Measurements from ENCODE around the gene CRACR2B.

CRACR2B gene

GRCh38 chr11:837189-837989 lies 9.7 kb downstream of the CRACR2B start:
- H3K4me3 ChIP-seq (ENCODE audit: low read depth, low read length) = no peak overlapping the region
- H3K27ac ChIP-seq (ENCODE audit: low read depth, low read length) = no peak overlapping the region
- peaks cover 45% of the 10 kb centered on the region for H3K36me3 ChIP-seq (ENCODE audit: control insufficient read depth, insufficient read depth, low read length)
- peaks cover 36% of the 10 kb centered on the region for H3K4me1 ChIP-seq (ENCODE audit: control insufficient read depth, insufficient read depth, low read length)
- no peaks in the 10 kb centered on the region for H3K9me3 ChIP-seq (ENCODE audit: control insufficient read depth, insufficient read depth, low read depth, low read length)
- peaks cover 2% of the 10 kb centered on the region for H3K27me3 ChIP-seq (ENCODE audit: control insufficient read depth, insufficient read depth, low read length)
- no peak overlapping the region for H3K9ac ChIP-seq (ENCODE audit: low read length)

DNA sequence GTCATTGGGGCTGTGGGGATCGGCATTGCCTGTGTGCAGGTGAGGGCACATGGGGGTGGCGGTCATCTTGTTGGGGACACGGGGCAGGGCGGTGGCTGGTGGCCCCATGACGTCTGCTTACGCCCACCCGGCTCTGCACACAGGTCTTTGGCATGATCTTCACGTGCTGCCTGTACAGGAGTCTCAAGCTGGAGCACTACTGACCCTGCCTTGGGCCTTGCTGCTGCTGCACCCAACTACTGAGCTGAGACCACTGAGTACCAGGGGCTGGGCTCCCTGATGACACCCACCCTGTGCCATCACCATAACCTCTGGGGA lies 10.2 kb downstream of the CRACR2B start:
- no peaks in the 10 kb centered on the region for H3K9me3 ChIP-seq (ENCODE audit: control insufficient read depth, insufficient read depth, low read depth, low read length)
- H3K9ac ChIP-seq (ENCODE audit: low read length) = no peak overlapping the region
- H3K4me1 ChIP-seq (ENCODE audit: control insufficient read depth, insufficient read depth, low read length) = peaks cover 34% of the 10 kb centered on the region
- no peak overlapping the region for H3K27ac ChIP-seq (ENCODE audit: low read depth, low read length)
- no peak overlapping the region for H3K4me3 ChIP-seq (ENCODE audit: low read depth, low read length)
- no peaks in the 10 kb centered on the region for H3K27me3 ChIP-seq (ENCODE audit: control insufficient read depth, insufficient read depth, low read length)
- H3K36me3 ChIP-seq (ENCODE audit: control insufficient read depth, insufficient read depth, low read length) = peaks cover 45% of the 10 kb centered on the region

DNA sequence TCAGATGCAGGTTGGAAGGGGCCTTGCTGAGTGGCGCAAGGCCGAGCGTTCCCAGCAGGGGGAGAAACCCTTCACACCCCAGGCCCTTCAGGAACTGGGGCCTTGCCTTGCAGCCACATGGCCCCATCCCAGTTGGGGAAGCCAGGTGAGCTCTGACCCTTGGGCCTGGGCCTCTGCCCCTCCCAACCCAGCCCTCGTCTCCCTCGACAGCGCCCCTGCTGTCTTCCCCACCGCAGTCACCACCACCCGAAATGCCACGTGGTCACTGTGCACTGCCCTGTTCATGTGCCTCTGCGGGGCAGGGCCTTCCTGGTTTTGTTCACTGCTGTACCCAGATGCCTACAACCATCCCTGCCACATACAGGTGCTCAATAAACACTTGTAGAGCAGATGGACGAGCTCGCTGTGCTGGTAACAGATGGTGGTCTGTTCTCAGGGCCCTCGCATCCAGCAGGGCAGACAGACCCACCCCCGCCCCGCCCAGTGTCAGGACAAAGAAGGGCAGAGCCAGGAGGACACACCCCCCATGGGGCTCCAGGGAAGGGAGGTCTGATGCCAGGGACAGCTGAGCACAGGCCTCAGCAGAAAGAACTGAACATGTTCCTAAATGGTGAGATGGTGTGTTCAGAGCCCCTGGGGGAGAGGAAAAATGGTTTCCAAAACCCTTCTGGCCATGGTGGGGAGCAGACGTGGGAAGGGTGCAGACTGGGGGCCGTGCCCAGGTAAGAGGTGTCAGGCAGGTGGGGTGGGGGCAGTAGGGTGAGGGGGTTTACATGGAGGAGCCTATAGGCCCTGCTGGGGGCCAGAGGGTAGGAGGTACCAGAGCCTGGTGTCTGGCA lies 10.9 kb downstream of the CRACR2B start:
- peaks cover 31% of the 10 kb centered on the region for H3K4me1 ChIP-seq (ENCODE audit: control insufficient read depth, insufficient read depth, low read length)
- H3K9ac ChIP-seq (ENCODE audit: low read length) = no peak overlapping the region

GRCh38 chr11:839280-839623 lies 11.5 kb downstream of the CRACR2B start:
- no peak overlapping the region for H3K4me3 ChIP-seq (ENCODE audit: low read depth, low read length)

More for the DNA sequence above, 10.9 kb downstream of the CRACR2B start:
- Histone ChIP-seq H3K36me3 (ENCODE audit: control insufficient read depth, insufficient read depth, low read length) (peaks cover 45% of the 10 kb centered on the region), H3K27me3 (ENCODE audit: control insufficient read depth, insufficient read depth, low read length) (no peaks in the 10 kb centered on the region), H3K9me3 (ENCODE audit: control insufficient read depth, insufficient read depth, low read depth, low read length) (no peaks in the 10 kb centered on the region), H3K27ac (ENCODE audit: low read depth, low read length) (no peak overlapping the region), H3K4me3 (ENCODE audit: low read depth, low read length) (no peak overlapping the region)

DNA sequence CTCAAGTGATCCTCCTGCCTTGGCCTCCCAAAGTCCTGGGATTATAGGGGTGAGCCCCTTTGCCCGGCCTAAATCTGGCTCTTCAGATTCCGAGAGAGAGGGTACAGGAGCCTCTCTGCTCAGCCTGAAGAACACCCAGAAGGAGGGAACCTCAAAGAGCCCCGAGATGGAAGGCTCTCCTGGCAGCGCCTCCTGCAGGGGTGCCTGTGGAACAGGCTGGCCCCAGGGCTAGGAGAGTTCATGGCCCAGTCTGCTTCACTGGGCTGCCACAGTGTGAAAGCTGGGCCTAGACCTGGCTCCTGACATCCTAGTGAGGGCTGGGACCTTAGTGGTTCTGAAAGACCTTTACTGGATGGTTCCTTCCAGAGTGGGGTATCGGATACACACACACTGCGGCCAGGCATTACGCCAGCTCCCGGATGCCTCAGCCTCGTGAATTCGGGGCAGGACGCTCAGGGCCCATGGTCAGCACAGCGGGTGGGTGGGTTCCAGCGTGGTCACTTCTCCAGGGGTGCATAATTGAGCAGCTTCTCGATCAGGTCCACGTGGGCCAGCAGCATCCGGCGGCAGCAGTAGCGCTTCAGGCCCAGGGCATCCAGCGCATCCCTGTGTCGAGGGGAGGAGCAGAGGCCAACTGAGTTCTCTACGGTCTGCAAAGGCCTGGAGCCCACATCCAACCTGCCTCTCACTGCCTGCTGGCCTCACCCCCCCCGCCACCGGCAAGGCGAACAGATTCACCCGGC lies 12.3 kb downstream of the CRACR2B start:
- Histone ChIP-seq H3K9ac (ENCODE audit: low read length) (no peak overlapping the region), H3K27ac (ENCODE audit: low read depth, low read length) (no peak overlapping the region), H3K4me1 (ENCODE audit: control insufficient read depth, insufficient read depth, low read length) (peaks cover 19% of the 10 kb centered on the region), H3K4me3 (ENCODE audit: low read depth, low read length) (no peak overlapping the region), H3K36me3 (ENCODE audit: control insufficient read depth, insufficient read depth, low read length) (peaks cover 45% of the 10 kb centered on the region), H3K9me3 (ENCODE audit: control insufficient read depth, insufficient read depth, low read depth, low read length) (no peaks in the 10 kb centered on the region), H3K27me3 (ENCODE audit: control insufficient read depth, insufficient read depth, low read length) (no peaks in the 10 kb centered on the region)

More at GRCh38 chr11:839280-839623, 11.5 kb downstream of the CRACR2B start:
- Histone ChIP-seq H3K36me3 (ENCODE audit: control insufficient read depth, insufficient read depth, low read length) (peaks cover 45% of the 10 kb centered on the region), H3K27me3 (ENCODE audit: control insufficient read depth, insufficient read depth, low read length) (no peaks in the 10 kb centered on the region), H3K9ac (ENCODE audit: low read length) (no peak overlapping the region), H3K27ac (ENCODE audit: low read depth, low read length) (no peak overlapping the region), H3K9me3 (ENCODE audit: control insufficient read depth, insufficient read depth, low read depth, low read length) (no peaks in the 10 kb centered on the region), H3K4me1 (ENCODE audit: control insufficient read depth, insufficient read depth, low read length) (peaks cover 25% of the 10 kb centered on the region)

DNA sequence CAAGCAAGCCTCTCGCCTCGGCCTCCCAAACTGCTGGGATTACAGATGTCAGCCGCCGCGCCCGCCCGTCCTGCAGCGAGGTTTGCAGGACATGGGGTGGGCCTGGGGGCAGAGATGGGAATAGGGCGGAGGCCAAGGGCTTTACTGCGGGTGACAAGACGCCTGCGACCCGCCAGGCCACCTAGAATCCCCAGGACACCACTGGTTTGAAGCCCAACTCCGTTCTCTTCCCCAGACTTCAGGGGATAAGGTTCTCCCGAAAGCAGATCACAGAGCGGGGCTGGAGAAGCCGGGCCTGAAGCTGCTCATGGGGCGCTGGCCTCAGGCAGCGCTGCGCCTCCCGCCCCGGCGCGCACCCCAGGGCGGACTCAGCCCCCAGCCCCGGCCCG lies 14.3 kb downstream of the CRACR2B start:
- H3K4me1 ChIP-seq (ENCODE audit: control insufficient read depth, insufficient read depth, low read length) = peaks cover 34% of the 10 kb centered on the region
- H3K9ac ChIP-seq (ENCODE audit: low read length) = peak overlapping the region; percentile 100
- peak overlapping the region; percentile 100 for H3K27ac ChIP-seq (ENCODE audit: low read depth, low read length)

GRCh38 chr11:842370-843002 lies 14.8 kb downstream of the CRACR2B start, which contains the start of the genes POLR2L and TSPAN4:
POLR2L (minus strand) TSS chr11:842529; CDS start chr11:842508, 21 bp downstream.
TSPAN4 (plus strand) TSS chr11:842852; CDS start chr11:850305, 7,453 bp downstream.
- peak within 1 kb of the TSS; percentile 98 for H3K4me3 ChIP-seq (ENCODE audit: low read depth, low read length)
- no peaks in the 10 kb centered on the region for H3K9me3 ChIP-seq (ENCODE audit: control insufficient read depth, insufficient read depth, low read depth, low read length)
- H3K9ac ChIP-seq (ENCODE audit: low read length) = peak within 1 kb of the TSS; percentile 100
- peak within 1 kb of the TSS; percentile 100 for H3K27ac ChIP-seq (ENCODE audit: low read depth, low read length)
- peaks cover 35% of the 10 kb centered on the region for H3K36me3 ChIP-seq (ENCODE audit: control insufficient read depth, insufficient read depth, low read length)
- H3K4me1 ChIP-seq (ENCODE audit: control insufficient read depth, insufficient read depth, low read length) = peaks cover 34% of the 10 kb centered on the region
- H3K27me3 ChIP-seq (ENCODE audit: control insufficient read depth, insufficient read depth, low read length) = peaks cover 6% of the 10 kb centered on the region; the same call in 1 of the 2 replicates

More for the DNA sequence above, 14.3 kb downstream of the CRACR2B start:
- Histone ChIP-seq H3K9me3 (ENCODE audit: control insufficient read depth, insufficient read depth, low read depth, low read length) (no peaks in the 10 kb centered on the region), H3K4me3 (ENCODE audit: low read depth, low read length) (peak overlapping the region; percentile 98), H3K36me3 (ENCODE audit: control insufficient read depth, insufficient read depth, low read length) (peaks cover 40% of the 10 kb centered on the region), H3K27me3 (ENCODE audit: control insufficient read depth, insufficient read depth, low read length) (peaks cover 6% of the 10 kb centered on the region; the same call in 1 of the 2 replicates)

DNA sequence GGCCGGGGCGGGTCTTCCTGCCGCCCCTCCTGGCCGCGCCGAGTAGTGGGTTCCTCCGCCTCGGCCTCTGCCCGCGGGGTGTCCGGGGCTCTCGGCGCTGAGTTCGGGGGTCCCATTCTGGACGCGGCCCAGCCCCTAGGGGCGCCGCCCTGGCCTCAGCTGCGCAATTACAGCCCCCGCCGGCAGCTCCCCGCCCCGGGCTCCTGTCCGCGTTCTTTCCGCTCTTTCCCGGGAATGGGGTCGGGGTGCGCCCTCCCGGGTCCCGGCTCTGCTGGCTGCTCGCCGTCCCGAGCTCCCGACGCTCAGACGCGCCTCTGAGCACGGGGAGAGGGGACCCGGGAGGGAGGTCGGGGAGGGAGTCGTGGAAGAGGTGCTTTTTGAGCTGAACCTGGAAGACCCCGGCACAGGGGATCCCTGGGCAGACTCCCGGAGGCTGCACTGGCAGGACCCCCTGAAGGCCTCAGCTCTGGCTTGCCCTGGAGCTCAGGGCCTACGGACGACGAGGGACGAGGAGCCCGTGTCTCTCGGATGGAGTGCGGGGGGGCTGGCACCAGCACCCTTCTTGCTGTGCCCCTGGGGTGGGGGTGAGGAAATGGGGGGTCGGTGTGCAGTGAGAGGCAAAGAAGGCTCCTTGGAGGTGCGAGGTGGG lies 15.5 kb downstream of the CRACR2B start:
- Histone ChIP-seq H3K4me1 (ENCODE audit: control insufficient read depth, insufficient read depth, low read length) (peaks cover 34% of the 10 kb centered on the region), H3K27ac (ENCODE audit: low read depth, low read length) (peak overlapping the region; percentile 36; the same call in 1 of the 2 replicates), H3K4me3 (ENCODE audit: low read depth, low read length) (peak overlapping the region; percentile 98), H3K9me3 (ENCODE audit: control insufficient read depth, insufficient read depth, low read depth, low read length) (no peaks in the 10 kb centered on the region), H3K36me3 (ENCODE audit: control insufficient read depth, insufficient read depth, low read length) (peaks cover 28% of the 10 kb centered on the region), H3K9ac (ENCODE audit: low read length) (peak overlapping the region; percentile 67), H3K27me3 (ENCODE audit: control insufficient read depth, insufficient read depth, low read length) (peaks cover 6% of the 10 kb centered on the region; the same call in 1 of the 2 replicates)

GRCh38 chr11:843818-844692 lies 16.3 kb downstream of the CRACR2B start:
- H3K27ac ChIP-seq (ENCODE audit: low read depth, low read length) = peak overlapping the region; percentile 61; the same call in 1 of the 2 replicates
- peaks cover 35% of the 10 kb centered on the region for H3K4me1 ChIP-seq (ENCODE audit: control insufficient read depth, insufficient read depth, low read length)
- H3K36me3 ChIP-seq (ENCODE audit: control insufficient read depth, insufficient read depth, low read length) = peaks cover 21% of the 10 kb centered on the region
- H3K9ac ChIP-seq (ENCODE audit: low read length) = peak overlapping the region; percentile 67
- no peaks in the 10 kb centered on the region for H3K9me3 ChIP-seq (ENCODE audit: control insufficient read depth, insufficient read depth, low read depth, low read length)
- peak overlapping the region; percentile 98 for H3K4me3 ChIP-seq (ENCODE audit: low read depth, low read length)
- H3K27me3 ChIP-seq (ENCODE audit: control insufficient read depth, insufficient read depth, low read length) = peaks cover 13% of the 10 kb centered on the region; the same call in 1 of the 2 replicates

Measured in HUES6 (cell line).